ENCODE measurements around the gene UQCC3.
"Not testable (repeated sequence)": the region's sequence is repeated elsewhere in the genome, so short reads cannot be mapped to it uniquely, and the experiment has no call there.

UQCC3 gene

GRCh38 chr11:62687508-62688396 is 16.3 kb downstream of the UQCC3 start:
- no peak overlapping the region for H3K9ac ChIP-seq (ENCODE audit: low read length)
- no peak overlapping the region for H2AFZ ChIP-seq (ENCODE audit: low read length)
- H3F3A ChIP-seq (ENCODE audit: insufficient read depth, low read length), result no peaks in the 10 kb centered on the region
- no peaks in the 10 kb centered on the region for H3K79me2 ChIP-seq (ENCODE audit: insufficient read depth, low read length)
- H3K4me3 ChIP-seq (ENCODE audit: low read depth, low read length, poor library complexity, severe bottlenecking), result no peak overlapping the region
- no peaks in the 10 kb centered on the region for H3K9me2 ChIP-seq (ENCODE audit: low read depth, low read length)
- H3K4me2 ChIP-seq (ENCODE audit: low read length), result no peak overlapping the region
- no peaks in the 10 kb centered on the region for H3K4me1 ChIP-seq (ENCODE audit: insufficient read depth, low read length, severe bottlenecking)
- no peak overlapping the region for H3K27ac ChIP-seq (ENCODE audit: low read depth, low read length, poor library complexity, severe bottlenecking)
- TF ChIP-seq CTCF (IDR thresholded peaks at IDR 0.05; ENCODE audit: low read length) (no peak), EZH2 (IDR thresholded peaks at IDR 0.05; ENCODE audit: borderline replicate concordance, low read length) (no peak)
- no peaks in the 10 kb centered on the region for H3K27me3 ChIP-seq (ENCODE audit: insufficient read depth, low read length)
- no peaks in the 10 kb centered on the region for H3K9me3 ChIP-seq (ENCODE audit: low read length)
- peaks cover 31% of the 10 kb centered on the region; the same call in 1 of the 2 replicates for H3K36me3 ChIP-seq (ENCODE audit: insufficient read depth, low read length)
- H4K20me1 ChIP-seq (ENCODE audit: insufficient read depth, low read length), result no peaks in the 10 kb centered on the region

- Histone ChIP-seq H3K9ac (ENCODE audit: low read length) (no peak overlapping the region), H2AFZ (ENCODE audit: low read length) (no peak overlapping the region), H3K9me3 (ENCODE audit: low read length) (no peaks in the 10 kb centered on the region), H3F3A (ENCODE audit: insufficient read depth, low read length) (no peaks in the 10 kb centered on the region), H4K20me1 (ENCODE audit: insufficient read depth, low read length) (no peaks in the 10 kb centered on the region), H3K27ac (ENCODE audit: low read depth, low read length, poor library complexity, severe bottlenecking) (no peak overlapping the region), H3K4me2 (ENCODE audit: low read length) (no peak overlapping the region), H3K27me3 (ENCODE audit: insufficient read depth, low read length) (no peaks in the 10 kb centered on the region), H3K4me3 (ENCODE audit: low read depth, low read length, poor library complexity, severe bottlenecking) (no peak overlapping the region), H3K79me2 (ENCODE audit: insufficient read depth, low read length) (no peaks in the 10 kb centered on the region), H3K4me1 (ENCODE audit: insufficient read depth, low read length, severe bottlenecking) (no peaks in the 10 kb centered on the region), H3K9me2 (ENCODE audit: low read depth, low read length) (no peaks in the 10 kb centered on the region), H3K36me3 (ENCODE audit: insufficient read depth, low read length) (peaks cover 39% of the 10 kb centered on the region; the same call in 1 of the 2 replicates)
- TF ChIP-seq EZH2 (IDR thresholded peaks at IDR 0.05; ENCODE audit: borderline replicate concordance, low read length) (no peak), CTCF (IDR thresholded peaks at IDR 0.05; ENCODE audit: low read length) (no peak)
Observed at GRCh38 chr11:62688491-62688890, 17.0 kb downstream of the UQCC3 start.

- H3K4me1 ChIP-seq (ENCODE audit: insufficient read depth, low read length, severe bottlenecking), result no peaks in the 10 kb centered on the region
- H3K27me3 ChIP-seq (ENCODE audit: insufficient read depth, low read length), result no peaks in the 10 kb centered on the region
- no peak within 1 kb of the TSS for H2AFZ ChIP-seq (ENCODE audit: low read length)
- H3K4me3 ChIP-seq (ENCODE audit: low read depth, low read length, poor library complexity, severe bottlenecking), result no peak within 1 kb of the TSS
- H3K9ac ChIP-seq (ENCODE audit: low read length), result no peak within 1 kb of the TSS
- no peak within 1 kb of the TSS for H3K4me2 ChIP-seq (ENCODE audit: low read length)
- TF ChIP-seq CTCF (IDR thresholded peaks at IDR 0.05; ENCODE audit: low read length) (no peak), EZH2 (IDR thresholded peaks at IDR 0.05; ENCODE audit: borderline replicate concordance, low read length) (no peak)
- peaks cover 48% of the 10 kb centered on the region; the same call in 1 of the 2 replicates for H3K36me3 ChIP-seq (ENCODE audit: insufficient read depth, low read length)
- no peaks in the 10 kb centered on the region for H3K9me2 ChIP-seq (ENCODE audit: low read depth, low read length)
- H3K9me3 ChIP-seq (ENCODE audit: low read length), result no peaks in the 10 kb centered on the region
- no peaks in the 10 kb centered on the region for H3K79me2 ChIP-seq (ENCODE audit: insufficient read depth, low read length)
- no peaks in the 10 kb centered on the region for H4K20me1 ChIP-seq (ENCODE audit: insufficient read depth, low read length)
- H3F3A ChIP-seq (ENCODE audit: insufficient read depth, low read length), result no peaks in the 10 kb centered on the region
- no peak within 1 kb of the TSS for H3K27ac ChIP-seq (ENCODE audit: low read depth, low read length, poor library complexity, severe bottlenecking)
Observed at GRCh38 chr11:62689421-62690183, 18.1 kb downstream of the UQCC3 start, which contains the start of gene LRRN4CL. LRRN4CL (minus strand) TSS chr11:62689530; CDS start chr11:62688508, 1,022 bp downstream.

GRCh38 chr11:62693624-62694023 is 22.2 kb downstream of the UQCC3 start:
- H3K36me3 ChIP-seq (ENCODE audit: insufficient read depth, low read length), result peaks cover 52% of the 10 kb centered on the region
- H3K4me2 ChIP-seq (ENCODE audit: low read length); H3K4me3 ChIP-seq (ENCODE audit: low read depth, low read length, poor library complexity, severe bottlenecking); H2AFZ ChIP-seq (ENCODE audit: low read length); H3K27ac ChIP-seq (ENCODE audit: low read depth, low read length, poor library complexity, severe bottlenecking); H3F3A ChIP-seq (ENCODE audit: insufficient read depth, low read length); H3K79me2 ChIP-seq (ENCODE audit: insufficient read depth, low read length); H3K9me3 ChIP-seq (ENCODE audit: low read length); H4K20me1 ChIP-seq (ENCODE audit: insufficient read depth, low read length); H3K4me1 ChIP-seq (ENCODE audit: insufficient read depth, low read length, severe bottlenecking); H3K9me2 ChIP-seq (ENCODE audit: low read depth, low read length); H3K27me3 ChIP-seq (ENCODE audit: insufficient read depth, low read length); H3K9ac ChIP-seq (ENCODE audit: low read length): not testable (repeated sequence)

Measured in OCI-LY1 (cell line).